Fibroblast of peridontal ligament (primary cell): ENCODE results near the gene FOXRED2.

Source experiments
- DNase-seq: peaks from one replicate; pipeline ENCODE4 v3.0.0-alpha.2; 2010; ENCODE audit errors: extremely low read depth

FOXRED2 gene

GRCh38 chr22:36514766-36515165 is 7.9 kb upstream of the FOXRED2 start:
- no peak for DNase-seq

- no peak for DNase-seq
These were observed 6.2 kb upstream of the FOXRED2 start for GRCh38 chr22:36512991-36513390.

- DNase-seq = no peak
These were observed 5.5 kb upstream of the FOXRED2 start for GRCh38 chr22:36512333-36512732.

GRCh38 chr22:36510966-36511881 is 4.4 kb upstream of the FOXRED2 start:
- DNase-seq = peak; percentile 54

- DNase-seq = no peak
These were observed 3.5 kb upstream of the FOXRED2 start for GRCh38 chr22:36510384-36510783.

GRCh38 chr22:36507518-36508010 is 724 bp upstream of the FOXRED2 start:
- no peak for DNase-seq

- no peak for DNase-seq
These were observed 723 bp downstream of the FOXRED2 start for GRCh38 chr22:36505998-36506635.

DNA sequence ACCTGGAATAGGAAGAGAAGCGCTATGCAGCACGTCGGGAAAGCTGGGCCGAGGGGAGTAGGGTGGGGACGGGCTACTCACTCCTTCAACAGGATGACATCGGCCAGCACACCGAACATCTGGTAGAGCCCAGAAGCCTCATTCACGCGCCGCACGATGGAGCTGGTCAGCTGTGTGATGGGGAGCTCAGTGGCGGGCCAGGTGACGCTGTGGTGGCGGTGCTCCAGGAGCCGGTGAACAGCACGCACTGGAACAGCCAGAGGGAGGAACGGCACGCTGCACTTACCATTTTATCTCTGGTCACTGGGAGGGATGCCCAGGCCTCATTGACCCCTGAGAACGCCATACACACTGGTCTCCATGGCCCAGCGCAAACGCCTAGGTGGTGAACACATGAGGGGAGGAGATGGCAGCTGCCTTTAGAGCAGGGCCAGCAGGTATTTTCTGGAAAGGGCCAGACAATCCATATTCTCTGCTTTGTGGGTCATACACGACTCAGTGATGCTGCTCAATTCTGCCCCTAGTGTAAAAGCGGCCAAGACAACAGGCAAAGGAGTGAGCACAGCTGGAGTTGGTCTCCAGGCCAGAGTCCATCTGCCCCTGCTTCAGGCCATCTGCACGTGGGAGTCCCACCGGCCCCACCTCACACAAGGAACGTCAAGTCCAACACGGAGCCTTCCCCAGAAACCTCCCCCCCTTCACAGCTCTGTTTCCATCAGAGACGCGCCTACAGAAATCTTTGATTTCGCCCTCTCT is 8.8 kb downstream of the FOXRED2 start:
- no peak for DNase-seq

- DNase-seq = no peak
These were observed 13.1 kb downstream of the FOXRED2 start for GRCh38 chr22:36493690-36494110.

DNA sequence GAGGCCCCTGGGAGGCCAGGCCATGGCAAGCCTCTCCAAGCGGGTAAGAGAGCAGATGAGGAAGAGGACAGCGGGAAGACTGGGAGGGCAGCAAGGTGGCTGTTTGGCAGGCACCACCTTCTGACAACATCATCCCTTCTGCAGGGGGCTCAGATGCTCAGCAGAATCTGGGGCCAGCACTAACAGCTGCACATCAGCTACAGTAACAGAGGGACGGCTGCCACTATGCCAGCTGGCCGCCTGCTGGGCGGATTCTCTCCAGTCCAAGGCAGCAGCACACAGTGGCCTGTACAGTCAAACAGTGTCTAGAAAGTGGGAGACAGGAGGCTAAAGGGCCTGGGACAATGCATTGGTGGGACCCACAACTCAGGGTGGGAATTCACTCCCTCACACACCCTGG is 14.7 kb downstream of the FOXRED2 start:
- DNase-seq = no peak

DNA sequence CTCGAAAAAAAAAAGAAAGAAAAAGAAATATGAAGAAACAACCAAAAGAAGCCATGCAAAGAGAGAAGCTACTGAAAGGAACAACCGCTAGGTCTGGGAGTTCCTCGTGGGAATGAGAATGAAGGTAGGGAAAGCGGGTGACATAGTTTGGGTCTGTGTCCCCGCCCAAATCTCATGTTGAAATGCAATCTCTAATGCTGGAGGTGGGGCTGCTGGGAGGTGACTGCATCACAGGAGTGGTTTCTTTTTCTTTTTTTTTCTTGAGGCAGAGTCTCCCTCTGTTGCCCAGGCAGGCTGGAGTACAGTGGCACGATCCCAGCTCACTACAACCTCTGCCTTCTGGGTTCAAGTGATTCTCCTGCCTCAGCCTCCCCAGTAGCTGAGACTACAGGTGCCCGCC is 15.7 kb downstream of the FOXRED2 start:
- DNase-seq = no peak

GRCh38 chr22:36486619-36487384 is 20.0 kb downstream of the FOXRED2 start:
- peak; percentile 57 for DNase-seq

DNA sequence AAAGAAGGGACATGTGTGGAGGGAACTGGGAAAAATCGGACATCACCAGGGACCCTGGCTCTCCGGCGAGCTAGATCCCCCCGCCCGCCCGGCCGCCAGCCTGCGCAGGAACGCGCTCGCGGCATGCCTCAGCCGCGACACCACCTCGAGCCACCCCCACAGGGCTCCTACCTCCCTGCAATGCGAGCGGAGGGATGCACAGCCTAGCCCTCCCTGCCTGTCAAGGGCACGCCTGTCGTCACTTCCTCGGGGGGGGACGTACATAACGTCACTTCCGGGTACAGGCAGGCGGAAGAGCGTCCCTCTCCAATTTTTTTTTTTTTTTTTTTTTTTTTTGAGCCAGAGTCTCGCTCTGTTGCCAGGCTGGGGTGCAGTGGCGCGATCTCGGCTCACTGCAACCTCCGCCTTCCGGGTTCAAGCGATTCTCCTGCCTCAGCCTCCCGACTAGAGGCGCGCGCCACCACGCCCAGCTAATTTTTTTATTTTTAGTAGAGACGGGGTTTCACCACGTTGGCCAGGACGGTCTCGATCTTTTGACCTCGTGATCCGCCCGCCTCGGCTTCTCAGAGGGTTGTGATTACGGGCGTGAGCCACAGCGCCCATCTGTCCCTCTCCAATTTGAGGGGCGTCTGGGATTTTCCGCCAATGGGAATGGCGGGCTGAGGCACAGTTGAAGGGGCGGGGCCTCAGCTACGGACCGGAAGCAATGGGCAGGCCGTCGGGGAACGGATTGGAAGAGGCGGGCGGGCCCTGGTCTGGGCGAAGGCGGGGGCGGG is 25.3 kb downstream of the FOXRED2 start, which contains the start of gene TXN2:
Gene TXN2, minus strand, starts transcription at position 248 of the 776 bp plus-strand sequence. CDS start 803 bp downstream, outside the sequence.
- peak; percentile 94 for DNase-seq

GRCh38 chr22:36480941-36481392 is 25.9 kb downstream of the FOXRED2 start:
- peak; percentile 88 for DNase-seq

- DNase-seq = no peak
These were observed 27.9 kb downstream of the FOXRED2 start for GRCh38 chr22:36478966-36479365.

DNA sequence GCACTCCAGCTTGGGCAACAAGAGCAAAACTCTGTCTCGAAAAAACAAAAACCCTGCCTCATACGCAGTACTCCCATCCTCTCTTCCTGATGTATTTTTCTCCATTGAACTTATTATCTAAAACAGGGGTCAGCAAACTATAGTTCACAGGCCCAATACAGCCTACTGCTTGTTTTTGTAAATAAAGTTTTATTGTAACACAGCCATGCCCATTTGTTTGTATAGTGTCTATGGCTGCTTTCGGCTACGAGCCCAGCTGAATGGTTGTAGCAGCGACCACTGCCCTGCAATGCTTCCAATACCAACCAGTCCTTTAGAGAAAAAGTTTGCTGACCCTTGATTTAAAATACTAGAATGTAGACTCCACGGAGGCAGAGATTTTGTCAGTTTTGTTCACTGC is 31.5 kb downstream of the FOXRED2 start:
- DNase-seq = no peak

- no peak for DNase-seq
These were observed 34.2 kb downstream of the FOXRED2 start for GRCh38 chr22:36472689-36473088.

- DNase-seq = peak; percentile 38
These were observed 35.5 kb downstream of the FOXRED2 start for GRCh38 chr22:36471341-36471821.

GRCh38 chr22:36470994-36471331 is 35.9 kb downstream of the FOXRED2 start:
- no peak for DNase-seq
